ENCODE results near the gene IL2RG.

The IL2RG gene

DNA sequence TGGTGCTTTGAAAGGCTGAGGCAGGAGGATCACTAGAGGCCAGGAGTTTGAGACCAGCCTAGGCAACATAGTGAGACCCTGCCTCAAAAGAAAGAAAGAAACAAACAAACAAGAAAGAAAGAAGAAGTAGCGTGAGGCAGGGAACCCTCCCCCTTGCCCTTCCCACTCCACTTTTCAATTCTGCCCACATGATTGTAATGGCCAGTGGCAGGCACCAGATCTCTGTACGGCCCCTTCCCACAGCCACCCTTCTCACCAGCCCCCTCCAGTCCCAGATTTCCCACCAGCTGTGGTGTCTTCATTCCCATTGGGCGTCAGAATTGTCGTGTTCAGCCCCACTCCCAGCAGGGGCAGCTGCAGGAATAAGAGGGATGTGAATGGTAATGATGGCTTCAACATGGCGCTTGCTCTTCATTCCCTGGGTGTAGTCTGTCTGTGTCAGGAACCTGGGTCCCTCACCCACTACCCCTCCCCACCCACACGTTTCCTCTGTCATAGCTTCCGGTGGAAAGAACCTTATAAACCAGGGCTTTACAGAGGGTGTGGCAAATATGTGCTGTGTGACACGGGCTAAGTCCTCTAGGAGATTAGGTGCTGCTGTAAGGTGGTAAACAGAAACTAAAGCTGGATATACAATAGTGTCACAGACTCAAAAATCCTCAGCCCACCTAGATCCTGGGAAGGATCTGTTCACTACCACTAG lies at the start of gene IL2RG:
Gene IL2RG (minus strand): TSS at position 437 of the 703 bp plus-strand sequence. CDS start 38 bp downstream, at position 399.
- DNase-seq (ENCODE audit: low spot score), result no peak

- no peak for DNase-seq (ENCODE audit: low spot score)
Observed at GRCh38 chrX:71160475-71160874, 49.1 kb upstream of the IL2RG start.

GRCh38 chrX:71159335-71159734 lies 48.0 kb upstream of the IL2RG start:
- no peak for DNase-seq (ENCODE audit: low spot score)

- no peak for DNase-seq (ENCODE audit: low spot score)
Observed at GRCh38 chrX:71158603-71159002, 47.2 kb upstream of the IL2RG start.

DNA sequence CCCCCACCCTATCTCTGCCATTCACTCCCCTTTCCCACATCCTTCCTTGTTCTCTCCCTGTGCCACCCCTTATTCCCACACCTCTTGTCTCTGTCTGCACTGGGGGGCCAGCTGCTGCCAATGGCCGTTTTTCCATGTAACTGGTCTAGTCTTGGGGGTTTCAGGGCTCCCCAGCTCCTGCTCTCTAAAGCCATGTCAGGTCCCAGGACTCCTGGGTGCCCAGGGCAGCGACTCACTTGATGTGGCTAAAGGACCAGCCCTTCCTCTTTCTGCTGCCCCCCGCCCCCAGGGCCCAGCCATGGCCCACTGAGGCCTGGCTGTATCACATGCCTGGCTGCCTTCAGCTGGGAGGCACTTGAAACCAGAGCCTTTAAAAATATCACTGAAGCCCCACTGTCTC lies 43.3 kb upstream of the IL2RG start:
- no peak for DNase-seq (ENCODE audit: low spot score)

DNA sequence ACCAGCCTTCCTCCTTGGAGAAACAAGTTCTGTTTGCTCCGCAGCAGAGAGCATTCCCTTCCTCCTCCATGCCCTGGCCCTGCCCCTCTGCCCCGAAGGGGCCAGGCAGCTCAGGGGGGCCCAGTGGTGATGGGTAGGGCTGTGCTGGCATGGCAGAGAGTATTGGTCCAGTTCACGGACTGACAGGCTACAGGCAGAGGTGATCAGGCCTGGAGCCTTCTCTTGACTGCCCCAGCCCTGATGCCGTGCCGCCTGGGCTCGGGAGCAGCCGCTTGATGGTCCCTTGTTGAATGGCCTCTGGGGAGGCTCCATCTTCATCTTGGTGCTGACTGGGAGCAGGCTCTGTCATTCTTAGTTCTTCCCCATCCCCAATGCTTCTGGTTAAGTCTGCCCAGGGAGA lies 42.8 kb upstream of the IL2RG start:
- DNase-seq (ENCODE audit: low spot score), result no peak

DNA sequence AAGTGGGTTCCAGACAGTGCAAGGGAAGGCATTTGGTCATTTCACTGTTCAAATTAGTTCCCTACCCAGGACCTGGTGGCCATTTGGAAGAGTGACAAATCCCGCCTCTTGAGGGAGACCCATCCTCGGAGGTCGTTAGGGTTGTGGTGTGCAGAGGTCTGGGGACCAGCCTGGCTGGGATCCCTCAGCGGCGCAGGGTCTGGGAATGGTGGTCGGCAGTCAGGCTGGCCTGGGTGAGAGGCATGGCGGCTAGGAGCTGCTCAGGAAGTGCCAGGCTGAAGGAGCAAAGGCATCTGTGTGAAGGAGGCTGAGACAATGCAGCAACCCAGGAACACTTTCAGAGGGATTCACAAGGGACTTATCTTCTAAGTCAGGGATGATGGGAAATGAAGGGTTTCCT lies 40.0 kb upstream of the IL2RG start:
- no peak for DNase-seq (ENCODE audit: low spot score)

GRCh38 chrX:71148278-71148663 lies 36.9 kb upstream of the IL2RG start:
- no peak for DNase-seq (ENCODE audit: low spot score)

DNA sequence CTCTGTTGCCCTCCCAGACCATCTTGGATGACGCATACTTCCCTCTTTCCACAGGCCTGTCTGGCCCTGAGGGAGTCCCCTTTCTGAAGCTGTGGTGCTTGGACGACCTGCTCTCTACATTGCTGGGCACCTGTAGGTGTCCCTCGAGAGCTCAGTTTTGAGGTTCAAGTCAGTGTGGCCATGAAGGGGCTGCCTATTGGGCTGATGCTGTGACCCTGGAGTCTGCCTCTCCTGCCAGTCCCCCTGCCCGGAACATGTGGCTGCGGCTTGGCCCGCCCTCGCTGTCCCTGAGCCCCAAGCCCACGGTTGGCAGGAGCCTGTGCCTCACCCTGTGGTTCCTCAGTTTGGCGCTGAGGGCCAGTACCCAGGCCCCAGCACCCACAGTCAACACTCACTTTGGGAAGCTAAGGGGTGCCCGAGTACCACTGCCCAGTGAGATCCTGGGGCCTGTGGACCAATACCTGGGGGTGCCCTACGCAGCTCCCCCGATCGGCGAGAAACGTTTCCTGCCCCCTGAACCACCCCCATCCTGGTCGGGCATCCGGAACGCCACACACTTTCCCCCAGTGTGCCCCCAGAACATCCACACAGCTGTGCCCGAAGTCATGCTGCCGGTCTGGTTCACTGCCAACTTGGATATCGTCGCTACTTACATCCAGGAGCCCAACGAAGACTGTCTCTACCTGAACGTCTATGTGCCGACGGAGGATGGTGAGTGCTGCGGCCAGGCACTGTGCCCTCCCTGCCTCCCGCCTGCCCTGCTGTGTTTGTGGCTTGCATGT lies 36.3 kb upstream of the IL2RG start:
- DNase-seq (ENCODE audit: low spot score), result no peak

DNA sequence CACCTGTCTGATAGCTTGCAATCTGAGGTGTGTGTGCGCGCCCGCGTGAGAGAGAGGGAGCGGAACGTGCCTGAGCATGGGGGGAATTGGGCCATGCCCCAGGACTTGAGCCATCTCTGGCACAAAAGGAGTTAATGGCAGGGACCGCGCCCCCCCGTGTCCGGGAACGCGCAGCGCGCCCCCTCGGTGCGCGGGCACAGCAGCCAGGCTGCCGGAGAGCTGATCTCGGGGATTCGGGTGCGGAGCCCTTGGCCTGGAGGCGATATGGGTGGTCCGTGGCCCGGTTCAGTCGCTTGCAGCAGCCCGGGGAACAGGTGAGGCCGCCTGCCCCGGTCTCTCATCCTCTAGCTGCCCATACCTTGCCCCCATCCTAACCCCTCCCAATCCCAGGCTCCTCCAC lies 33.3 kb upstream of the IL2RG start, which contains the start of gene NLGN3:
Gene NLGN3 (plus strand): TSS at position 191 of the 400 bp plus-strand sequence. CDS start 2,909 bp downstream, outside the sequence.
- DNase-seq (ENCODE audit: low spot score), result peak; percentile 34

GRCh38 chrX:71143508-71143907 lies 32.1 kb upstream of the IL2RG start:
- DNase-seq (ENCODE audit: low spot score), result peak; percentile 37

DNA sequence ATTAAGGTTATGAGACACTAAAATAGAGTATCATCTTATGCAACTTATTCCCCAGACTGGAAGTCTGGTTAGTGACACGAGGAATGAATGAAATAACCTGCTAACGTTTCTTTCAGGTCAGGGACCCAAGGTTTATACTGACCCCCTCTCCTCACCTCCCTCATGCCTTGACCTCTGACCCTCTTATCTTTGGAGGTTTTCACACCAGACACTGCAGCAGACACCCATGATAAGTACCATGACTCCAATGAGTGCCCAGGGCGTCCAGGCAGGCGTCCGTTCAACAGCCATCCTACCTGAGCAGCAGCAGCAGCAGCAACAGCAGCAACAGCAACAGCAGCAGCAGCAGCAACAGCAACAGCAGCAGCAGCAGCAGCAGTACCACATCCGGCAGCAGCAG lies 29.1 kb upstream of the IL2RG start:
- no peak for DNase-seq (ENCODE audit: low spot score)

GRCh38 chrX:71131510-71131909 lies 20.1 kb upstream of the IL2RG start:
- no peak for DNase-seq (ENCODE audit: low spot score)

DNA sequence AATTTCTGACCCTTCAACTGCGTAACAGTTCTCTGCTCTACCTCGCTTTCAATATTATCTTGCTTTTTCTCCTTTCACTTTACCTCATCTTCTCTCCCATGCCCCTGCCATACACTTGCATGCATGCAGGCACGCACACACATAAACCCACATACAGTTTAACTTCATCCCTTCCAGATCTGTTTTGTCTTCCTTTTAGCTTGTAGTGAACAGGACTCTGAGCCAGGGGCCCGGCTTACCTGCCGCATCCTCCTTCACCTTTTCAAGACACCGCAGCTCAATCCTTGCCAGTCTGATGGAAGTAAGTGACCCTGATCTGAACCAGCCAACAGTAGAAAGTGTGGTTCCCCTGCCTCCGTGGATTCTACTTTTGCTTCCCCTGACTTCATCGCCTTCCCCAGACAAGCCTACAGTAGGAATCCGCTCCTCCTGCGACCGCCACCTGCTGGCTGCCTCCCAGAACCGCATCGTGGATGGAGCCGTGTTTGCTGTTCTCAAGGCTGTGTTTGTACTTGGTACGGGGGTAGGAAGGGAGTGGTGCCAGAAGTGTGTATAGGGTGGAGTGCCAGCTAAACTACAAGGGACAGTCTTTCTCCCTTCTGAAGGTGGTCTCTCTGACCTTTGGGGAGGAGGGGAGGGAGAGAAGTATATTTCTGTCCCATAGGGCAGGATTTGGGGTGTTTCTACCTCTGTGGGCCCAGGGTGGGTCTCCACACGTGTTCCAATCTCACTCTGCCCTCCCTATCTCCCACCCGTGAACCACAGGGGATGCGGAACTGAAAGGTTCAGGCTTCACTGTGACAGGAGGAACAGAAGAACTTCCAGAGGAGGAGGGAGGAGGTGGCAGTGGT lies 17.8 kb upstream of the IL2RG start:
- DNase-seq (ENCODE audit: low spot score), result peak; percentile 64

- no peak for DNase-seq (ENCODE audit: low spot score)
Observed at GRCh38 chrX:71128166-71128833, 16.9 kb upstream of the IL2RG start.

DNA sequence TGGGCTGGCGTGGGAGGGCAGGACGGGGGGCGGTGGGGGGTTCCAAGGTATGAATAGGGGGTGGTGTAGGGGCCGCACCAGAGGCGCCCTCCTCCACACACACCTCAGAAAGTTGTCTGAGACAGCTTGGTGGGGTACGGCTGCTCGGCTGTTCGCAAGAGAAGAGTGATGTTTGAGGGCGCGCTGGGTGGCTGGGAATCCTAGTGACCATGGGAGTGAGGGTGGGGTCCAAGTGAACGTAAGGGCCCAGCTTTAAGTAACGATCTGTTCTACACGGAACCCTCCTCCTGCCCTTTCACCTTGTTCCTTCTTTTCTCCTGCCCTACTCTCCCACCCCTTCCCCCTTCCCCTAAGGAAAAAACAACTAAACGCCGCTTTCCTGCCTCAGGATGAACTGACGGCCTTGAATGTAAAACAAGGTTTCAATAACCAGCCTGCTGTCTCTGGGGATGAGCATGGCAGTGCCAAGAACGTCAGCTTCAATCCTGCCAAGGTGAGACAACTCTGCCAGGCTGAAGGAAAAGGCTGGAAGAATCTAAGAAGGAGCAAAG lies 7.7 kb upstream of the IL2RG start:
- no peak for DNase-seq (ENCODE audit: low spot score)

DNA sequence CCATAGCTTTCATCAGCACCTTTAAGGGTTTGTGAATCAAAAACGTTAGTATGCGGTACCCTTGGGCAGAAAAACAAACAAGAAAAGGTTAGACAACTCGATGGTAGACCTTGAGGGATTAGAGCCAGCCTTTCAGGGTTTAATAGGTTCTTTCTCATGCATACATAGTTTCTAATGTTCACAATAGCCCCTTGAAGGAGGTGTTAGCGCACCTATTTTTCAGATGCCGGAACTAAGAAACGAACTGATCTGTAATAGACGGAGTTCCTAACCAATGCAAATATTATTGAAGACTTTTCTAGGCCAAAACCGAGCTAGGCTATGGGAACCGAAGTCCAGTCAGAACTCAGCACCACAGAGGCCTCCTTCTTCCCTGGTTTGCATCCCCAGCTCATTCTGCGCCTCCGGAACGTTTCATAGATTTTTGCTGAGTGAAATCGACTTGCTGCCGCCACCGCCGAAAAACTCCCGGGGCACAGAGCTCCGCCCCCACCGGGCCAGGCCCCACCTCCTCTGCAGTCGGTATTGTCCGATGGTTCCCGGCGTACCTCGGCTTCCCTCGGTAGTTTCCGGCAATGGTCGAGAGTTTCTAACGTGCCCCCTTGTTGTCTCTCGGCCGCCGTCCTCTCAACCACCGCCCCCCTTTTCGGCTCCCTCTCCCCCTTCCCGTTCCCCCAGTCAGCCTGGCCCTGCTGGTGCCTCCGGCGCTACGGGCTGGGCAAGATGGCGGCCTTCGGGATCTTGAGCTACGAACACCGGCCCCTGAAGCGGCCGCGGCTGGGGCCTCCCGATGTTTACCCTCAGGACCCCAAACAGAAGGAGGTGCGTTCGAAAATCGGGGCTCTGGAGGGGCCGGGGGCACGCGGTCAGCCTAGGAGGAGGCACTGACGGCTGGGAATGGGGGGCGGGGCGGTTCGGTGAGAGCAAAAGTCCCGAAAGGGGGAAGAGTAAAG lies 6.9 kb upstream of the IL2RG start, which contains the start of gene MED12:
Gene MED12 (plus strand): TSS at position 565 of the 953 bp plus-strand sequence. CDS start 159 bp downstream, at position 724.
- DNase-seq (ENCODE audit: low spot score), result peak; percentile 89

DNA sequence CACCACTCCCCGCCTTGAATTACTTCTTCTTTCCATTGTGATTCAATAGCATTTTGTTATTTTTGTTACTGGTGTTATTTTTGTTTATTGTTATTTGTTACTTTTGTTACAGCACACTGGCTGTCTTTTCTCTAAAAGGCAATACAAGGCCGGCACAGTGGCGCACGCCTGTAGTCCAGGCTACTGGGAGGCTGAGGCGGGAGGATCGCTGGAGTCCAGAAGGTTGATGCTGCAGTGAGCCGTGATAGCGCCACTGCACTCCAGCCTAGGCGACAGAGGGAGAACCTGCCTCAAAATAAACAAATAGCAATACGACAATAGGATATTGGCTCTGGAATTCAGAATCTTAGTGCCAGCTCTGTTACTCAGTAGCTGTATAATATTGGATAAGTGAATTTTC lies 6.0 kb upstream of the IL2RG start:
- DNase-seq (ENCODE audit: low spot score), result no peak

GRCh38 chrX:71111921-71112431 lies 599 bp upstream of the IL2RG start:
- no peak for DNase-seq (ENCODE audit: low spot score)

DNA sequence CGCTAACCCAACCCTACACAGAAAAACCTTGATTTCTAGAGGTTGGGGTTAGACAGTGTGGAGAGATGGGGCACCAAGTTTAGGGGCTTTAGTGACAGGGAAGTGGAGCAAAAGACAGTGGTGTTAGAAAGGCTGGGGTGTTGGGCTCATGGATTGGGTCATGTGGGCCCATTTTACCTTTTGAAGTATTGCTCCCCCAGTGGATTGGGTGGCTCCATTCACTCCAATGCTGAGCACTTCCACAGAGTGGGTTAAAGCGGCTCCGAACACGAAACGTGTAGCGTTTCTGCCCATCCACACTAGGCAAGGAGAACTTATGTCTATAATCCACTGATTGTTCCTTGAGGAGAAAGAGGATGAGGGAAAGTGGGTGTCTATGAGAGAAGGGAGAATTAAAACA lies 2.3 kb downstream of the IL2RG start:
- DNase-seq (ENCODE audit: low spot score), result no peak
